ENCODE measurements around the gene GHRL.
"Not testable (repeated sequence)": the region's sequence is repeated elsewhere in the genome, so short reads cannot be mapped to it uniquely, and the experiment has no call there.

Gene GHRL

GRCh38 chr3:10272476-10272875 lies 20.3 kb downstream of the GHRL start:
- H3K4me3 ChIP-seq (ENCODE audit: low read length); H3K27me3 ChIP-seq (replicated peaks; ENCODE audit: control insufficient read depth, insufficient read depth, low read length); H3K9me3 ChIP-seq (ENCODE audit: control insufficient read depth, low read length); H3K9ac ChIP-seq (ENCODE audit: low read length); DNase-seq (ENCODE audit: low read depth): not testable (repeated sequence)
- peaks cover 44% of the 10 kb centered on the region for H3K36me3 ChIP-seq (ENCODE audit: control insufficient read depth, insufficient read depth, low read length, severe bottlenecking)
- H3K4me1 ChIP-seq (ENCODE audit: control insufficient read depth, insufficient read depth, low read length): peaks cover 15% of the 10 kb centered on the region

GRCh38 chr3:10269443-10269842 lies 23.3 kb downstream of the GHRL start:
- no peaks in the 10 kb centered on the region for H3K27me3 ChIP-seq (replicated peaks; ENCODE audit: control insufficient read depth, insufficient read depth, low read length)
- H3K9me3 ChIP-seq (ENCODE audit: control insufficient read depth, low read length): no peaks in the 10 kb centered on the region
- no peak overlapping the region for H3K4me3 ChIP-seq (ENCODE audit: low read length)
- peaks cover 43% of the 10 kb centered on the region for H3K36me3 ChIP-seq (ENCODE audit: control insufficient read depth, insufficient read depth, low read length, severe bottlenecking)
- H3K9ac ChIP-seq (ENCODE audit: low read length): no peak overlapping the region
- peaks cover 15% of the 10 kb centered on the region for H3K4me1 ChIP-seq (ENCODE audit: control insufficient read depth, insufficient read depth, low read length)
- DNase-seq (ENCODE audit: low read depth): no peak

DNA sequence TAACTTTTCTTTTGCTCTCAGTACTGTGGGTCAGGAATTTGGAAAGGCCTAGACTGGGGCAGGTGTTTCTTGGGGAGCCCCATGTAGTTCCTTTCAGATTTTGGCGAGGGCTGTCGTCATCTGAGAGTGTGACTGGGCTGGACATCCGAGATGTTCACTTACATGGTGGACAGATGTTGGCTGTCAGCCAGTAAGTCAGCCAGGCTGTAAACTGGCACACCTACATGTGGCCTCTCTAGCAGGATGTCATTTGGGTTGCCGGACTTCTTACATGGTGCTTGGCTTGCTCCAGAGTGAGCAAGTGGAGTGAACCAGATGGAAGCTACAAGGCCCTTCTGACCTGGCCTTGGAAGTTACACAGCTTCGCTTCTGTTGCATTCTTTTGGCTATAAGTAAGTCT lies 23.8 kb downstream of the GHRL start:
- no peak overlapping the region for H3K9ac ChIP-seq (ENCODE audit: low read length)
- no peaks in the 10 kb centered on the region for H3K9me3 ChIP-seq (ENCODE audit: control insufficient read depth, low read length)
- H3K27me3 ChIP-seq (replicated peaks; ENCODE audit: control insufficient read depth, insufficient read depth, low read length): no peaks in the 10 kb centered on the region
- peaks cover 10% of the 10 kb centered on the region for H3K4me1 ChIP-seq (ENCODE audit: control insufficient read depth, insufficient read depth, low read length)
- H3K4me3 ChIP-seq (ENCODE audit: low read length): no peak overlapping the region
- H3K36me3 ChIP-seq (ENCODE audit: control insufficient read depth, insufficient read depth, low read length, severe bottlenecking): peaks cover 43% of the 10 kb centered on the region
- DNase-seq (ENCODE audit: low read depth): no peak

DNA sequence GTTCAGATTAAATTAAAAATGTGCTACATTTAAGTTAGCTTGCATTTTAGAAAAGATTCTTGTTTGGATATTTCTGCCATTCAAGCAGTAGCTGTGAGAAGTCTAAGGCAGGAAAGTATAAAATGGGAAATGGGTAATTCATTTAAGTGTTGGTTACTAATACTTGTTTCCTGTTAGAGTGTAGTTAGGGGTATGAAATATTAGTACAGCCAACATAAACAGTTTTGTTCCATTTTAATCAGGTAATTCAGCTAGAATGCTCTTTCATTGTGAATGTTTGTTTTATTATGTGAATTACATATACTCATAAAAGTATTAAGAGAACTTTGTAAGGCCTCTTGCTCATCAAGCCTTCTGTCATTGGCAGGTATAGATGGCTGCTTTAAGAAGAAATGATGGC lies 24.6 kb downstream of the GHRL start:
- Histone ChIP-seq H3K9me3 (ENCODE audit: control insufficient read depth, low read length) (no peaks in the 10 kb centered on the region), H3K9ac (ENCODE audit: low read length) (no peak overlapping the region), H3K36me3 (ENCODE audit: control insufficient read depth, insufficient read depth, low read length, severe bottlenecking) (peaks cover 43% of the 10 kb centered on the region), H3K4me1 (ENCODE audit: control insufficient read depth, insufficient read depth, low read length) (peaks cover 1% of the 10 kb centered on the region), H3K4me3 (ENCODE audit: low read length) (no peak overlapping the region), H3K27me3 (replicated peaks; ENCODE audit: control insufficient read depth, insufficient read depth, low read length) (no peaks in the 10 kb centered on the region)
- no peak for DNase-seq (ENCODE audit: low read depth)

GRCh38 chr3:10266936-10267335 lies 25.8 kb downstream of the GHRL start:
- not testable (repeated sequence) for H3K9me3 ChIP-seq (ENCODE audit: control insufficient read depth, low read length); H3K4me1 ChIP-seq (ENCODE audit: control insufficient read depth, insufficient read depth, low read length); H3K27me3 ChIP-seq (replicated peaks; ENCODE audit: control insufficient read depth, insufficient read depth, low read length); H3K4me3 ChIP-seq (ENCODE audit: low read length); H3K9ac ChIP-seq (ENCODE audit: low read length); DNase-seq (ENCODE audit: low read depth)
- peaks cover 44% of the 10 kb centered on the region for H3K36me3 ChIP-seq (ENCODE audit: control insufficient read depth, insufficient read depth, low read length, severe bottlenecking)

GRCh38 chr3:10265833-10266232 lies 26.9 kb downstream of the GHRL start:
- Histone ChIP-seq H3K9me3 (ENCODE audit: control insufficient read depth, low read length) (no peaks in the 10 kb centered on the region), H3K9ac (ENCODE audit: low read length) (no peak overlapping the region), H3K36me3 (ENCODE audit: control insufficient read depth, insufficient read depth, low read length, severe bottlenecking) (peaks cover 46% of the 10 kb centered on the region), H3K27me3 (replicated peaks; ENCODE audit: control insufficient read depth, insufficient read depth, low read length) (no peaks in the 10 kb centered on the region), H3K4me3 (ENCODE audit: low read length) (no peak overlapping the region), H3K4me1 (ENCODE audit: control insufficient read depth, insufficient read depth, low read length) (no peaks in the 10 kb centered on the region)
- no peak for DNase-seq (ENCODE audit: low read depth)

DNA sequence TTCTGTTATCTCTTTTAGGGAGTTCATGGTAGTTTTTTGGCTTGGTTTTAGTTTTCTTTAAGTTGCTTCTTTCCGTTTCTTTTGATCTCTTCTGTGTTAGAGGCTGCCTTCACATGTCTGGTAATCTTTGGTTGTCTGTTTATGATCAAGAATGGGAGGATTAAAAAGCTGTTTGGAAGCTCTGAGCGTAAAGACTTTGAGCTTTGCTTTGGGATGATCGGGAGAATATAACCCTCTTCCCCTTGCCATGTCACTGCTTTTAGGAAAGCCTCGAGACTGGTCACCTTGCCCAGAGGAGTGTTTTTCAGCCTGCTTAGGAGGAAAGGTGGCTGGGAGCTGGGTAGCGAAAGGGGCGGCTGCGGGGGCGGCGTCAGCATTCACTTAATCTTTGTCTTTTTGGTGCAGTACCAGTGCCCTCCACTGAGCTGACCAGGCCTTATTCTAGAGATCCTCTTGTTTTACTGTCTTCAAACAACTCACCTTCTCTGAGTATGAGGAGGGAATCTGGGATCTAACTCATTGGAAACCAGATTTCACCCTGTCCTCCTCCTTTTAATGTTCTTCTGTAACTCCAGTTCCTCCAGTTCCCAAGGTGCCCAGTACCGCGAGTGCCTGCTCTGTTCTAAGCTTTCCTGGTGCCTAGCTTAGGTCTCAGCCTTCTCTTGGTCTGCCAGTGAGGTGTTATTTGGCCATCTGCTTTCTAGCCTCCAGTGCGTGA lies 28.9 kb downstream of the GHRL start:
- Histone ChIP-seq H3K4me1 (ENCODE audit: control insufficient read depth, insufficient read depth, low read length) (no peaks in the 10 kb centered on the region), H3K9me3 (ENCODE audit: control insufficient read depth, low read length) (no peaks in the 10 kb centered on the region), H3K9ac (ENCODE audit: low read length) (no peak overlapping the region), H3K36me3 (ENCODE audit: control insufficient read depth, insufficient read depth, low read length, severe bottlenecking) (peaks cover 38% of the 10 kb centered on the region), H3K4me3 (ENCODE audit: low read length) (no peak overlapping the region), H3K27me3 (replicated peaks; ENCODE audit: control insufficient read depth, insufficient read depth, low read length) (no peaks in the 10 kb centered on the region)
- peak; percentile 65 for DNase-seq (ENCODE audit: low read depth)

GRCh38 chr3:10262027-10262426 lies 30.7 kb downstream of the GHRL start:
- peaks cover 35% of the 10 kb centered on the region for H3K36me3 ChIP-seq (ENCODE audit: control insufficient read depth, insufficient read depth, low read length, severe bottlenecking)
- H3K27me3 ChIP-seq (replicated peaks; ENCODE audit: control insufficient read depth, insufficient read depth, low read length): no peaks in the 10 kb centered on the region
- H3K9me3 ChIP-seq (ENCODE audit: control insufficient read depth, low read length): no peaks in the 10 kb centered on the region
- no peak overlapping the region for H3K9ac ChIP-seq (ENCODE audit: low read length)
- DNase-seq (ENCODE audit: low read depth): no peak
- H3K4me1 ChIP-seq (ENCODE audit: control insufficient read depth, insufficient read depth, low read length): no peaks in the 10 kb centered on the region
- H3K4me3 ChIP-seq (ENCODE audit: low read length): no peak overlapping the region

DNA sequence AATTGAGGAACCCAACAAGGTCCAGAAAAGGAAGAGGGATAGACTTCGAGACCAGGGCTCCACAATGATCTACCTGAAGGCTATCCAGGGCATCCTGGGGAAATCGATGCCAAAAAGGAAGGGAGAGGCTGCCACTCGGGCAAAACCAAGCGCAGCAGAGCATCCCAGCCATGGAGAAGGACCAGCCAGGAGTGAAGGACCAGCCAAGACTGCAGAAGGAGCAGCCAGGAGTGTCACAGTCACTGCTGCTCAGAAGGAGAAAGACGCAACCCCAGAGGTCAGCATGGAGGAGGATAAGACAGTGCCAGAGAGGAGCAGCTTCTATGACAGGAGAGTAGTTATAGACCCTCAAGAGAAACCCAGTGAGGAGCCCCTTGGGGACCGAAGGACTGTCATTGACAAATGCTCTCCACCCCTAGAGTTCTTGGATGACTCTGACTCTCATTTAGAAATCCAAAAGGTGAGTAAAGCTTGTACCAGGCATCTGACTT lies 32.5 kb downstream of the GHRL start:
- Histone ChIP-seq H3K4me3 (ENCODE audit: low read length) (no peak overlapping the region), H3K36me3 (ENCODE audit: control insufficient read depth, insufficient read depth, low read length, severe bottlenecking) (peaks cover 37% of the 10 kb centered on the region), H3K27me3 (replicated peaks; ENCODE audit: control insufficient read depth, insufficient read depth, low read length) (no peaks in the 10 kb centered on the region), H3K4me1 (ENCODE audit: control insufficient read depth, insufficient read depth, low read length) (no peaks in the 10 kb centered on the region), H3K9me3 (ENCODE audit: control insufficient read depth, low read length) (no peaks in the 10 kb centered on the region), H3K9ac (ENCODE audit: low read length) (no peak overlapping the region)
- DNase-seq (ENCODE audit: low read depth): no peak

DNA sequence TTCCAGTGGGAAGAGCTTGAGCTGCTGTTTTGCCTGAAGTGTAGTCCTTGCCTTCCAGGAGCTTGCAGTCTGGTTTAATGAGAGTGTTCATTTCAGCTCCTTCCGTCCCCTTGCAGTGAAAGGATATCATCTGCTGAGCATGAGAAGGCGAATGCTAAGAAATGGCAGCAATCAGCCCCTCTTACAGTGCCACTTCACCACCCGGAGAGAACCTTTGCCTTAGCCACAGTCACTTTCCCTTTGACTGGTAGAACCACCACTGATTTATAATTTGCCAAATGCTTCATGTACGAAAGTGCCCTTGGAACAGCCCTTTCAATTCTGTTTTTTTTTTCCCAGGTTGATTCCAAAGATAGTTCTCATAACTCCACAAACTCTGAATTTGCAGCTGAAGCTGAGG lies 32.9 kb downstream of the GHRL start:
- H3K4me1 ChIP-seq (ENCODE audit: control insufficient read depth, insufficient read depth, low read length): no peaks in the 10 kb centered on the region
- H3K4me3 ChIP-seq (ENCODE audit: low read length): no peak overlapping the region
- H3K27me3 ChIP-seq (replicated peaks; ENCODE audit: control insufficient read depth, insufficient read depth, low read length): no peaks in the 10 kb centered on the region
- no peak overlapping the region for H3K9ac ChIP-seq (ENCODE audit: low read length)
- H3K9me3 ChIP-seq (ENCODE audit: control insufficient read depth, low read length): no peaks in the 10 kb centered on the region
- no peak for DNase-seq (ENCODE audit: low read depth)
- peaks cover 38% of the 10 kb centered on the region for H3K36me3 ChIP-seq (ENCODE audit: control insufficient read depth, insufficient read depth, low read length, severe bottlenecking)

DNA sequence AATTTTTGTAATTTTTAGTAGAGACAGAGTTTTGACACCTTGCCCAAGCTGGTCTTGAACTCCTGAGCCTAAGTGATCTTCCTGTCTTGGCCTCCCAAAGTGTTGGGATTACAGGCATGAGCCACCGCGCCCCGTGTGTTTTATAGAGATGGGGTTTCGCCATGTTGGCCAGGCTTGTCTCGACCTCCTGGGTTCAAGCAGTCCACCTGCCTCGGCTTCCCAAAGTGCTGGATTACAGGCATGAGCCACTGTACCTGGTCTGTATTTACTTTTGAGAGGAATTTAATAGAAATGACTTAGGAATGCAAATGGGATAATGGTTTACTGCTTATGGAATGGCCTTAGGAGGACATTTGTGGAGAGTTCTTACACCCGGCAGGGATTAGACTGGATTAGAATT lies 33.7 kb downstream of the GHRL start:
- H3K9ac ChIP-seq (ENCODE audit: low read length): no peak overlapping the region
- no peak overlapping the region for H3K4me3 ChIP-seq (ENCODE audit: low read length)
- no peaks in the 10 kb centered on the region for H3K4me1 ChIP-seq (ENCODE audit: control insufficient read depth, insufficient read depth, low read length)
- no peaks in the 10 kb centered on the region for H3K27me3 ChIP-seq (replicated peaks; ENCODE audit: control insufficient read depth, insufficient read depth, low read length)
- H3K36me3 ChIP-seq (ENCODE audit: control insufficient read depth, insufficient read depth, low read length, severe bottlenecking): peaks cover 41% of the 10 kb centered on the region
- no peaks in the 10 kb centered on the region for H3K9me3 ChIP-seq (ENCODE audit: control insufficient read depth, low read length)
- DNase-seq (ENCODE audit: low read depth): no peak

DNA sequence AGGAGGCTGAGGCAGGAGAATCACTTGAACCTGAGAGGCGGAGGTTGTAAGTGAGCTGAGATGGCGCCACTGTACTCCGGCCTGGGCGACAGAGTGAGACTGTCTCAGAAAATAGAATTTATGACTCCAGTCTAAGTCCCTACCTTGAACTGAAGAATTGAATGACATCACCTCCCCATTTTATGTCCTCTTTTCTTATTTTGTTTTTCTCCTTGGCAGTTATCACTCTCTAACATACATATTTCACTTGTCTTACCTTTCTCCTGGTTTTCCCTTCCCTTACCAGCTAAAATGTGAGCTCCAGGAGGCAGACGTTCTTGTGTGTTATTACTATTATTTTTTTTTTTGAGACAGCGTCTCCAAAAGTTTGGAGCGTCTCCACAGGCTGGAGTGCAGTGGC lies 36.9 kb downstream of the GHRL start:
- no peak for DNase-seq (ENCODE audit: low read depth)
- Histone ChIP-seq H3K36me3 (ENCODE audit: control insufficient read depth, insufficient read depth, low read length, severe bottlenecking) (peaks cover 49% of the 10 kb centered on the region), H3K27me3 (replicated peaks; ENCODE audit: control insufficient read depth, insufficient read depth, low read length) (no peaks in the 10 kb centered on the region), H3K4me3 (ENCODE audit: low read length) (no peak overlapping the region), H3K9me3 (ENCODE audit: control insufficient read depth, low read length) (no peaks in the 10 kb centered on the region), H3K4me1 (ENCODE audit: control insufficient read depth, insufficient read depth, low read length) (peaks cover 6% of the 10 kb centered on the region), H3K9ac (ENCODE audit: low read length) (no peak overlapping the region)

Measured in adipocyte (in vitro differentiated cells).